Smooth muscle cell (in vitro differentiated cells): ENCODE data around the gene PCDHGC4. TPM values are rescaled to one million over a fixed set of nuclear protein-coding genes. Genes with fewer than 3 reads are reported as not detected.
A peak's percentile ranks its signal among the peaks of the same experiment; 100 is the strongest.

Experiments
- DNase-seq: peaks from one replicate; lab custom pipeline; 2025; ENCODE audit not compliant: unreplicated experiment; lab: John Stamatoyannopoulos, UW
- H2AFZ ChIP-seq: fragments of 200-600 bp; sonication (generic); 2 replicates; pipeline ENCODE4 v1.6.0; 2016; ENCODE audit warnings: antibody characterized with exemption, low read depth, mild to moderate bottlenecking
- H3F3A ChIP-seq: fragments of 200-600 bp; sonication (generic); 2 replicates; pipeline ENCODE4 v1.6.0; 2017; ENCODE audit warnings: antibody characterized with exemption, low read depth
- H3K27ac ChIP-seq: fragments of 200-600 bp; sonication (generic); 2 replicates; pipeline ENCODE4 v1.5.1; 2016; ENCODE audit warnings: low read depth, mild to moderate bottlenecking
- H3K27me3 ChIP-seq: fragments of 200-600 bp; sonication (generic); 2 replicates; pipeline ENCODE4 v1.6.1; 2016; ENCODE audit warnings: low read depth, mild to moderate bottlenecking
- H3K36me3 ChIP-seq: fragments of 200-600 bp; sonication (generic); 2 replicates; pipeline ENCODE4 v1.5.1; 2016; ENCODE audit warnings: low read depth
- H3K4me1 ChIP-seq: fragments of 200-600 bp; sonication (generic); 2 replicates; pipeline ENCODE4 v1.5.1; 2016; ENCODE audit warnings: low read depth
- H3K4me2 ChIP-seq: fragments of 200-600 bp; sonication (generic); 2 replicates; pipeline ENCODE4 v1.6.0; 2016; ENCODE audit warnings: mild to moderate bottlenecking
- H3K4me3 ChIP-seq: fragments of 200-600 bp; sonication (generic); 2 replicates; pipeline ENCODE4 v1.5.1; 2016; ENCODE audit warnings: mild to moderate bottlenecking
- H3K79me2 ChIP-seq: fragments of 200-600 bp; sonication (generic); 2 replicates; pipeline ENCODE4 v1.6.0; 2016; ENCODE audit warnings: low read depth, mild to moderate bottlenecking
- H3K9ac ChIP-seq: fragments of 200-600 bp; sonication (generic); 2 replicates; pipeline ENCODE4 v1.6.0; 2016; ENCODE audit warnings: low read depth
- H3K9me3 ChIP-seq: fragments of 200-600 bp; sonication (generic); replicated peaks from 2 replicates; pipeline ENCODE4 v1.5.1; 2016; ENCODE audit warnings: low read depth
- H4K20me1 ChIP-seq: fragments of 200-600 bp; sonication (generic); 2 replicates; pipeline ENCODE4 v1.6.0; 2016; ENCODE audit warnings: low read depth
- CTCF ChIP-seq: fragments of 200-600 bp; sonication (generic); IDR thresholded peaks from 2 replicates; pipeline ENCODE4 v1.5.1; 2017; ENCODE audit warnings: borderline replicate concordance, mild to moderate bottlenecking, antibody characterized with exemption; ENCODE audit not compliant: insufficient read depth, poor library complexity, severe bottlenecking
- WGBS: methylation state at CpG from one replicate; pipeline ENCODE4 v1.1.7; 2016; ENCODE audit warnings: low lambda C conversion rate; 5-methylcytosine and 5-hydroxymethylcytosine counted together
- polyA plus RNA-seq: library from polyadenylated mRNA; unstranded; fragments of >200 nt; fragmentation: Nextera tagmentation; extraction: Ambion mirVana; gene quantifications from 2 replicates; pipeline ENCODE4 v1.2.1, GENCODE V29; 2016
- total RNA-seq: library from RNA; depleted of rRNA; stranded (reverse); fragments of >200 nt; gene quantifications from 2 replicates; pipeline ENCODE4 v1.2.3, GENCODE V29; 2014

The PCDHGC4 gene
- total and polyA plus RNA-seq, 2 experiments from 2014 or later = 0.16 to 3.8 TPM

- no peak overlapping the region for H2AFZ ChIP-seq
- no peak overlapping the region for H3K4me3 ChIP-seq
- no peaks in the 10 kb centered on the region for H4K20me1 ChIP-seq
- peaks cover 49% of the 10 kb centered on the region for H3F3A ChIP-seq
- H3K27me3 ChIP-seq = no peaks in the 10 kb centered on the region
- 9% methylated on average over 12 of the region's 12 CpGs for WGBS
- H3K9me3 ChIP-seq = no peaks in the 10 kb centered on the region
- H3K36me3 ChIP-seq = no peaks in the 10 kb centered on the region
- H3K4me1 ChIP-seq = peaks cover 43% of the 10 kb centered on the region
- peak overlapping the region; percentile 23 for H3K9ac ChIP-seq
- peak; percentile 65 for DNase-seq
- TF ChIP-seq CTCF = peak; percentile 98
- H3K79me2 ChIP-seq = peaks cover 9% of the 10 kb centered on the region
- peak overlapping the region; percentile 100 for H3K27ac ChIP-seq
- H3K4me2 ChIP-seq = peak overlapping the region; percentile 57
Measured at GRCh38 chr5:141524604-141525597, 40.1 kb downstream of the PCDHGC4 start.

- 80% methylated on average over 7 of the region's 7 CpGs for WGBS
- TF ChIP-seq CTCF = no peak
- H3K4me1 ChIP-seq = peaks cover 35% of the 10 kb centered on the region
- H4K20me1 ChIP-seq = no peaks in the 10 kb centered on the region
- H2AFZ ChIP-seq = no peak overlapping the region
- H3K36me3 ChIP-seq = no peaks in the 10 kb centered on the region
- H3F3A ChIP-seq = peaks cover 47% of the 10 kb centered on the region
- H3K9ac ChIP-seq = no peak overlapping the region
- H3K27ac ChIP-seq = peak overlapping the region; percentile 100
- no peak for DNase-seq
- peaks cover 9% of the 10 kb centered on the region for H3K79me2 ChIP-seq
- H3K4me2 ChIP-seq = peak overlapping the region; percentile 57
- no peak overlapping the region for H3K4me3 ChIP-seq
- H3K9me3 ChIP-seq = no peaks in the 10 kb centered on the region
- H3K27me3 ChIP-seq = no peaks in the 10 kb centered on the region
Measured at GRCh38 chr5:141525653-141526052, 40.8 kb downstream of the PCDHGC4 start.

GRCh38 chr5:141527426-141527825 lies 42.6 kb downstream of the PCDHGC4 start:
- H3K4me2 ChIP-seq = no peak overlapping the region
- DNase-seq = no peak
- H3K4me1 ChIP-seq = peaks cover 19% of the 10 kb centered on the region
- no peak for TF ChIP-seq CTCF
- 71% methylated on average over 1 of the region's 1 CpG for WGBS
- no peak overlapping the region for H3K27ac ChIP-seq
- H3F3A ChIP-seq = peaks cover 38% of the 10 kb centered on the region
- H3K79me2 ChIP-seq = peaks cover 9% of the 10 kb centered on the region
- H3K9me3 ChIP-seq = no peaks in the 10 kb centered on the region
- H3K9ac ChIP-seq = no peak overlapping the region
- no peaks in the 10 kb centered on the region for H4K20me1 ChIP-seq
- H3K27me3 ChIP-seq = no peaks in the 10 kb centered on the region
- no peak overlapping the region for H3K4me3 ChIP-seq
- H2AFZ ChIP-seq = no peak overlapping the region
- H3K36me3 ChIP-seq = no peaks in the 10 kb centered on the region
